K562 (cell line): Measurements from ENCODE around the gene CDT1. TPM values are rescaled to one million over a fixed set of nuclear protein-coding genes. Genes with fewer than 3 reads are reported as not detected.
A peak's percentile ranks its signal among the peaks of the same experiment; 100 is the strongest.

Experiments
- ATF4 ChIP-seq: fragments of 450-650 bp; formaldehyde crosslinking; IDR thresholded peaks from 2 replicates; pipeline ENCODE4 v1.4.0; 2022; ENCODE audit warnings: mild to moderate bottlenecking, moderate library complexity
- BCLAF1 ChIP-seq, 2 experiments: fragments of 450-650 bp in 1 of 2; IDR thresholded peaks; 2 replicates each; pipeline ENCODE4 v1.6.1; 2011 to 2017; ENCODE audit warnings: low read depth in 2 of 2, antibody characterized with exemption in 1 of 2, borderline replicate concordance in 1 of 2, low read length in 1 of 2, mild to moderate bottlenecking in 1 of 2, mixed read lengths in 1 of 2; ENCODE audit not compliant: control insufficient read depth in 1 of 2
- CREM ChIP-seq: IDR thresholded peaks from 2 replicates; pipeline ENCODE4 v1.6.1; 2014; ENCODE audit warnings: antibody characterized with exemption, low read depth
- CTBP1 ChIP-seq: fragments of 450-650 bp; IDR thresholded peaks from 2 replicates; pipeline ENCODE4 v1.6.1; 2016; ENCODE audit warnings: borderline replicate concordance
- E2F3 ChIP-seq: fragments of 250-450 bp; sonication (Bioruptor Pico); IDR thresholded peaks from 2 replicates; pipeline ENCODE4 v1.4.0; 2020; ENCODE audit warnings: mild to moderate bottlenecking
- HDAC6 ChIP-seq: IDR thresholded peaks from 2 replicates; pipeline ENCODE4 v1.6.1; 2012; ENCODE audit warnings: low read depth, mild to moderate bottlenecking, control low read depth, inconsistent platforms, low read length, moderate library complexity
- HMGN3 ChIP-seq: IDR thresholded peaks from 2 replicates; pipeline ENCODE4 v1.6.1; 2011; ENCODE audit warnings: borderline replicate concordance, low read depth, mild to moderate bottlenecking, mixed read lengths, low read length; ENCODE audit not compliant: insufficient read length; ENCODE audit errors: extremely low read depth
- MITF ChIP-seq: IDR thresholded peaks from 2 replicates; pipeline ENCODE4 v1.6.1; 2014; ENCODE audit warnings: antibody characterized with exemption
- NCOA4 ChIP-seq: fragments of 450-650 bp; IDR thresholded peaks from 2 replicates; pipeline ENCODE4 v1.6.1; 2018; ENCODE audit warnings: mild to moderate bottlenecking; ENCODE audit not compliant: partially characterized antibody
- NR0B1 ChIP-seq: fragments of 450-650 bp; IDR thresholded peaks from one replicate; pipeline ENCODE4 v1.6.1; 2018; ENCODE audit warnings: mild to moderate bottlenecking, moderate library complexity; ENCODE audit not compliant: partially characterized antibody
- PHB ChIP-seq: fragments of 250-450 bp; sonication (Bioruptor Pico); IDR thresholded peaks from 2 replicates; pipeline ENCODE4 v1.5.0; 2021
- RCOR1 ChIP-seq, 2 experiments: IDR thresholded peaks; 2 replicates each; pipeline ENCODE4 v1.6.1; 2012; ENCODE audit warnings: low read depth in 2 of 2, low read length in 2 of 2, borderline replicate concordance in 1 of 2, improper control_type of control experiment in 1 of 2
- SMARCE1 ChIP-seq: fragments of 450-650 bp; IDR thresholded peaks from 2 replicates; pipeline ENCODE4 v1.7.1; 2016; ENCODE audit warnings: mild to moderate bottlenecking
- SUPT5H ChIP-seq: fragments of 450-650 bp; IDR thresholded peaks from 2 replicates; pipeline ENCODE4 v1.6.1; 2016
- ZBTB11 ChIP-seq, 3 experiments: fragments of 200-800 bp in 1 of 3; fragments of 250-450 bp in 1 of 3; fragments of 450-650 bp in 1 of 3; sonication (Bioruptor Pico) in 1 of 3; sonication (Bioruptor generic) in 1 of 3; formaldehyde crosslinking in 1 of 3; IDR thresholded peaks; 2 replicates each; pipeline versions ENCODE4 v1.6.1 to v1.8.0; 2016 to 2022; ENCODE audit warnings: mild to moderate bottlenecking in 2 of 3, missing genetic modification characterization in 2 of 3, missing compliant biosample characterization in 1 of 3, moderate library complexity in 1 of 3
- polyA plus RNA-seq, 8 experiments: library from polyadenylated mRNA; depleted of rRNA in 4 of 8; stranded (reverse) in 5 of 8; unstranded in 3 of 8; fragments of >200 nt; fragmentation: Nextera tagmentation in 2 of 8; fragmentation: Illumina TruSeq in 1 of 8; extraction: Ambion mirVana in 2 of 8; extraction: Trizol in 1 of 8; gene quantifications; 2 replicates each; pipeline versions ENCODE4 v1.2.1 to v1.2.3, GENCODE V29; 2011 to 2014; ENCODE audit warnings: inconsistent platforms in 1 of 8, missing spikeins in 1 of 8
- total RNA-seq, 7 experiments: library from RNA; depleted of rRNA in 6 of 7; stranded (reverse); fragments of >200 nt in 6 of 7; fragmentation: Illumina TruSeq in 2 of 7; extraction: Trizol in 2 of 7; gene quantifications; 2 replicates each; pipeline versions ENCODE4 v1.2.1 to v1.2.3, GENCODE V29; 2011 to 2021; ENCODE audit warnings: low replicate concordance in 1 of 7

The CDT1 gene
- total and polyA plus RNA-seq, 9 of the 15 experiments (the other 6 are each of a cell fraction or from before 2014, with no cell fraction given): 0.92 to 178 (median 14.2) TPM

- TF ChIP-seq ATF4 (0 out of 2 replicates have a peak, but pooled peaks have one; percentile 14), SUPT5H (0 out of 2 replicates have a peak, but pooled peaks have one; percentile 10), ZBTB11 (CRISPR knock-in tag; IDR thresholded peaks at IDR 0.05) (0 out of 6 replicates have a peak, but pooled peaks of 1 of the 3 experiments have one; percentile 8), BCLAF1 (IDR thresholded peaks at IDR 0.05; ENCODE audit: borderline replicate concordance in 1 of 2, control insufficient read depth in 1 of 2, low read depth in 2 of 2, low read length in 1 of 2) (no peak), NR0B1 (no peak), E2F3 (0 out of 2 replicates have a peak, but pooled peaks have one; percentile 13), HDAC6 (no peak), HMGN3 (no peak), CREM (no peak), CTBP1 (no peak), MITF (no peak), SMARCE1 (peak; percentile 17; the same call in 1 of the 2 replicates), RCOR1 (IDR thresholded peaks at IDR 0.05; ENCODE audit: borderline replicate concordance in 1 of 2, low read depth in 2 of 2, low read length in 2 of 2) (no peak), NCOA4 (no peak), PHB (CRISPR knock-in tag) (no peak)
Measured at GRCh38 chr16:88779406-88780141, 24.0 kb upstream of the CDT1 start (continued).
